Endothelial cell of umbilical vein (primary cell): ENCODE results near the gene RELCH.

Experiments used
- EZH2 ChIP-seq: IDR thresholded peaks from 2 replicates; pipeline ENCODE4 v1.6.1; 2012; ENCODE audit warnings: borderline replicate concordance, low read depth, mild to moderate bottlenecking, moderate library complexity, low read length, inconsistent platforms; ENCODE audit not compliant: severe bottlenecking
- POLR2A ChIP-seq: IDR thresholded peaks from 2 replicates; pipeline ENCODE4 v1.6.1; 2012; ENCODE audit warnings: low read depth, mild to moderate bottlenecking, control low read depth, low read length
- TF ChIP-seq, protein P1 (sequence below), 2 donors: IDR thresholded peaks; 1 replicate in 1 of 2; 2 replicates in 1 of 2; pipeline ENCODE4 v1.5.1; 2011; ENCODE audit warnings: low read length in 2 of 2, mild to moderate bottlenecking in 2 of 2, moderate library complexity in 2 of 2, control low read depth in 1 of 2, inconsistent platforms in 1 of 2, low read depth in 1 of 2; ENCODE audit not compliant: insufficient read depth in 1 of 2; ENCODE audit errors: extremely low read depth in 1 of 2

DNA sequence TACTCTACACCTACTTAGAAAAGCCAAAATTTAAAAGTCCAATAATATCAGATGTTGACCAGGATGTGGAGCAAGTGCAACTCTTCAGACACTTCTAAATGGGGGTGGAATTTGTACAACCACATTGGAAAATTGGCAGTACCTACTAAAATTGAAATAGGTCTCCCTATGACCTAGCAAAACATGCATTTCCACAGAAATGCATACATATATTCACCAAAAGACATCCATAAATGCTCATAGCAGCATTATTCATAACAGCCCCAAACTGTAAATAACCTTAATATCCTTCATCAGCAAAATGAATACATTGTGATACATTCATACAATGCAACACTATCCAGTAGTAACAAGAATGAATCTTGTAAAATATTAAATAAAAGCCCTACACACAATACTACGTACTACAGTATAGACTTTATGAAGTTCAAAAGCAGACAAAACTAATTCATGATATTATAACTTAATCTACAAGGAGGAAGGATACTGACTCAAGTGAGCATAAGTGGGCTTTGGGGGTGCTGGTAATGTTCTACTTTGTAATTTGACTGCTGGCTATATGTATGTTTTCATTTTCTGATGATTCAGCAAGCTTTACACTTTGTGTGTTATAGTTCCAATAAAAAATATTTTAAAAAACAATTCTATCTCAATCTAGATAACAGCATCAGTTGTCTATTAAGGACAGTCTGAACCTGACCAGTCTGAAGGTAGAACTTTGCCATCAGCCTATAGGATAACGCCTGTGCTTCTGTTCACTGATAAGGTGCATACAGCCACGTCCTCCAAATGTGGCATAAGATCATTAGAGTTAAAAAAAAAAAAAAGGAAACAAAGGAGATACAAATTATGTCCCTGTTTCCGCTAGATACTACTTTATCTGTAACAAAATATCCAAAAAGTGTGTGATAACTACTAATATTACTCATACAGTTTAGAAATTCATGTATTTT is 131.4 kb downstream of the RELCH start:
- TF ChIP-seq EZH2: no peak
- TF ChIP-seq, protein P1, sequence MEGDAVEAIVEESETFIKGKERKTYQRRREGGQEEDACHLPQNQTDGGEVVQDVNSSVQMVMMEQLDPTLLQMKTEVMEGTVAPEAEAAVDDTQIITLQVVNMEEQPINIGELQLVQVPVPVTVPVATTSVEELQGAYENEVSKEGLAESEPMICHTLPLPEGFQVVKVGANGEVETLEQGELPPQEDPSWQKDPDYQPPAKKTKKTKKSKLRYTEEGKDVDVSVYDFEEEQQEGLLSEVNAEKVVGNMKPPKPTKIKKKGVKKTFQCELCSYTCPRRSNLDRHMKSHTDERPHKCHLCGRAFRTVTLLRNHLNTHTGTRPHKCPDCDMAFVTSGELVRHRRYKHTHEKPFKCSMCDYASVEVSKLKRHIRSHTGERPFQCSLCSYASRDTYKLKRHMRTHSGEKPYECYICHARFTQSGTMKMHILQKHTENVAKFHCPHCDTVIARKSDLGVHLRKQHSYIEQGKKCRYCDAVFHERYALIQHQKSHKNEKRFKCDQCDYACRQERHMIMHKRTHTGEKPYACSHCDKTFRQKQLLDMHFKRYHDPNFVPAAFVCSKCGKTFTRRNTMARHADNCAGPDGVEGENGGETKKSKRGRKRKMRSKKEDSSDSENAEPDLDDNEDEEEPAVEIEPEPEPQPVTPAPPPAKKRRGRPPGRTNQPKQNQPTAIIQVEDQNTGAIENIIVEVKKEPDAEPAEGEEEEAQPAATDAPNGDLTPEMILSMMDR (IDR thresholded peaks at IDR 0.05; ENCODE audit: extremely low read depth in 1 of 2, insufficient read depth in 1 of 2, low read depth in 1 of 2, low read length in 2 of 2): no peak
- no peak for TF ChIP-seq POLR2A
